Measurements from ENCODE around the gene ADGRF3.
"Not testable (repeated sequence)": the region's sequence is repeated elsewhere in the genome, so short reads cannot be mapped to it uniquely, and the experiment has no call there.

ADGRF3 gene

DNA sequence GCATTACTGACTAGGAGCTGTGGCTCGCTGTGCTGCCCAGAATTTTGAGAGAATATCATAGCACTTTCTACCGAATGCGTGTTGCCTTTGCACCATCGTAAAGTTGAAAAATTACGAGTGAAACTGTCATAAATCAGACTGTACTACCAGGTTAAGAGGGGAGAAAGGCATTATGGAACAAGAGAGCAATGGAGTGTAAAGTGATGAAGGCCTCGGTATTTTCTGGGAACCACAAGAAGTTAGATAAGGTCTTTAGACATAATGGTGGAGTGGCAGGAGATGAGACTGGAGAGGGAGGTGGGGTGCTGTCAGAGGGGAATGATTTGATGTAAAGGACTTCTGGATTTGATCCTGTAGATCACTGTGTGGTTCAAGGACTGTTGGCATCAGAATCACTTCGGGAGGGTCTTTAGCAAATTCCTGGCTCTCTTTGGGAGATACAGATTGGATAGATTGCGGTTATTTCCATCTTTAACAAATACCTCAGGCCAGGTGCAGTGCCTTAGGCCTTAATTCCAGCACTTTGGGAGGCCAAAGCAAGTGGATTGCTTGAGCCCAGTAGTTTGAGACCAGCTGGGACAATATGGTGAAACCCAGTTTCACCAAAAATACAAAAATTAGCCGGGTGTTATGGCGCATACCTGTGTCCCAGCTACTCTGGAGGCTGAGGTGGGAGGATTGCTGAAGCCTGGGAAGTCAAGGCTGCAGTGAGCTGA is 4.9 kb upstream of the ADGRF3 start:
- no peak for DNase-seq

DNA sequence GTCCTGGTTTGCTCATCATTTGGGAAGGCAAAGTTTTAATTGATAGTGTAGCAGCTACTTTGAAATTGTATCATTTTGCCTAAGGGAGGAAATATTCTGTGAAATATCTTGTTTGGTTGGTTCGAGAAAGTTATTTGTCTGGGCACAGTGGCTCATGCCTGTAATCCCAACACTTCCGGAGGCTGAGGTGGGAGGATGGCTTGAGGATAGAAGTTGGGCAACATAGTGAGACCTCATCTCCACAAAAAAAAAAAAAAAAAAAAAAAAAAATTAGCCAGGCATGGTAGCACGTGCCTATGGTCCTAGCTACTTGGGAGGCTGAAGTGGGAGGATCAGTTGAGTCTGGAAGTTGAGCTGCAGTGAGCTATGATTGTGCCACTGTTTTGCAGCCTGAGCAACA is 3.1 kb upstream of the ADGRF3 start:
- DNase-seq = no peak

DNA sequence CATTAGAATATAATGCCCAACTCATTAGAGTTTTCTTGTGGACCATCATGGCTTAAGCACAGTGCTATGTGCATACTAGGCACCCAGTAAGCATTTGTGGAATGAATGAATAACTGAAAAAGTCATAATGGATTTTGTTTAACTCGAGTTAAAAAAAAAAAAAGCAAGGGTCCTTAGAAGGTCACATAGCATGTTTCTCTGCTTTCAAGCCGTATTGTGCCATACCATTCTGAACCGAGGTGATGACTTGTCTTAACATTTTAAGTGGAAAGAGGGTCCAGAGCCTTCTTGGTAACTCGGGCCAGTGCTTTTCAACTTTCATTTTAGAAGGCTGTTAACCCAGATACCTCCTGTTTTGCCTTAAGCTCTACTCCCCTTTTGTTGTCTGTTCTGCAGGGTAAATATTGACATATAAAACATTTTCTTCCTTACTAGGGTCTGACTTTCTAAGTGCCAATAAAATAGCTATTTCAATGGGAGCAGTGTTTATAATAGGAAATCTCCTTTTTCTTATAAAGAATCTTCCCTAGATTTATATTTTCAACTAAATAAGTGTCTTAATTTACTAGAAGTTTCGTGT is 787 bp upstream of the ADGRF3 start:
- no peak for DNase-seq

DNA sequence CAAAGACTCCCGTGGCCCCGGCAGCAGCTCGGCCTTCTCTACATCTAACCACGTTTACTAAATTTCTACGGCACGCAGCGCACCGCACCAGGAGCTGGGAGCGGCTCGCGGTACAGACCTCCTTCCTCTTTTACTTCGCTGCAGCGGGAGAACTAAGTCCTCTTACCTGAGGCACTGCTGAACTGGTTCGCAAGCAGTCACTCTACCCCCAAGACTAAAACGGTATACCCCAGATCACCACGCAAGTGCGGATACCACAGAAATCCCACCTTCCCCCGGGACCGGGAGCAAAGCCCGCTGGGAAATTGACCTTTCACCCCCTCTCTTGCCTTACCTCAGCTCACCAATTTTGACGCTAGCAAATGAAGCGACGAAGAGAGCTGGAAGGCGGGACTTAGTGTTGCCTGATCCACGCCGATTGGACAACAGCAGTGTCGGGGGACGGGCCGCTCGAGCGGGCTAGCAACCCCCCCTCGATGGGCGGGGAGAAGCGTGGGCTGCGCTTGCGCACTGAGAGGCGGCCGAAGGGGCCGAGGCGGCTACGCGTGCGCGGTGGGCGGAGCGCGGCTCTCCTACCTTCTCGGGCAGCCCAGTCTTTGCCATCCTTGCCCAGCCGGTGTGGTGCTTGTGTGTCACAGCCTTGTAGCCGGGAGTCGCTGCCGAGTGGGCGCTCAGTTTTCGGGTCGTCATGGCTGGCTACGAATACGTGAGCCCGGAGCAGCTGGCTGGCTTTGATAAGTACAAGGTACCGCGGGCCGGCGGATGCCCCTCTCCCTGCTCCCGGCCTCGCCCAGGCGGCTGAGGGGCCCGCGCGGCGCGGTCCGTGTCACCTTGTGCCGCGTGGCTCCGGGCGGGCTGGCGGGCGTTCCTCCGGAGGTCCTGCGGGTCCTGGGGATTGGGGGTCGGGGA is 790 bp downstream of the ADGRF3 start, which contains the start of gene SELENOI:
Gene SELENOI, plus strand, starts transcription at position 599 of the 909 bp plus-strand sequence. Its CDS starts 90 bp downstream, at position 689.
- DNase-seq = peak; percentile 99

DNA sequence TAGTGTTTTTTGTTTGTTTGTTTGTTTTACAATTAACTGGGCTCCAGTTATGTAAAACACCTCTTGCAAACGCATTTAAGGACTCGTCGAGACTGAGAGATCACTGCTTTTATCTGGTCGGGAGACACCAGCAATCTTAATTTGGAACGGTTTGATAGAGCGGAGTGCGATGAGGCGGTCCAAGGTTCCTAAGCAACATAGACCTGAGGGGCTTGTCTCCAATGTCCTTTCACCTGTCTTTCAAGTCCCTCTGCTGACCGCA is 1.4 kb downstream of the ADGRF3 start:
- no peak for DNase-seq

DNA sequence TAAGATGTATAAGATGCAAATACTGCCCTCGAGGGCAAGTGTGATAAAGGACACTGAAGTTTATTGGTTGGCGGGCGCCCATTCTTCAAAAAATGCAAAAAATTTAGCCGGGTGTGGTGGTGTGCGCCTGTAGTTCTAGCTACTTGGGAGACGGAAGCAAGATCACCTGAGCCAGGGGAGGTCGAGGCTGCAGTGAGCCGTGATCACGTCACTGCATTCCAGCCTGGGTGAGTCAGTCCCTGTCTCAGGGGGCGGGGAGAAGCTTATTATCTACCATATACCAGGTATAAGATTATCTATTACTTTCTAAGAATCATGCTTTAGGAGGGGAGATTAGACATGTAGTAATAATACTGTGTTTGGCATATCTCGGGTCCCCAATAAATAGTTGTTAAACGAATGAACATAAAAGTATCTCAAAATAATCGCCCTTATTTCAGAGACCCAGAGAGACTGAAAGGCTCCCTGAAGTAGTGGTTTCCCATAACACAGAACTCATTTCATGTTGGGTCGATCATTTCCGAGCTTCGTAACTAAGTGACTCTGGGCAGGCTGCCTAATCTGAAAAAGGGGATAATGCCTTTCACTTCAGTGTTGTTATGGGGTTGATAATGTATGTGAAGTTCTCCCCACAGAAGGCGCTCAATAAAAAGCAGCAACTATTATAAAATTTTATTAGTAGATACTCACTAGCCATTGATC is 1.9 kb downstream of the ADGRF3 start:
- DNase-seq = no peak

DNA sequence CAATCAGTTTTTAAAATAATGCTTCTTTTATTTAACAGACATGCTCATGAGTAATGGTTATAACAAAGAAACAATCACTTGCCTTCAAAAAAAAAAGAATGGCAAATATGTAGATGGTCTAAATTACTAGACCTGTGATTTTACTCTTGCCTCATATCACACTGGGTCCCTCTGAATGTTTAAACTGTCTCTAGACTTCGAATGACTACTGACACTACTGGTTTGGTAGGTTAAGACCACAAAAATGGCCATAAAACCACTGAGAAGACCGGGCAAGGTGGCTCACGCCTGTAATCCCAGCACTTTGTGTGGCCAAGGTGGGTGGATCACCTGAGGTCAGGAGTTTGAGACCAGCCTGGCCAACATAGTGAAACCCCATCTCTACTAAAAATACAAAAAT is 5.8 kb downstream of the ADGRF3 start:
- DNase-seq = no peak

DNA sequence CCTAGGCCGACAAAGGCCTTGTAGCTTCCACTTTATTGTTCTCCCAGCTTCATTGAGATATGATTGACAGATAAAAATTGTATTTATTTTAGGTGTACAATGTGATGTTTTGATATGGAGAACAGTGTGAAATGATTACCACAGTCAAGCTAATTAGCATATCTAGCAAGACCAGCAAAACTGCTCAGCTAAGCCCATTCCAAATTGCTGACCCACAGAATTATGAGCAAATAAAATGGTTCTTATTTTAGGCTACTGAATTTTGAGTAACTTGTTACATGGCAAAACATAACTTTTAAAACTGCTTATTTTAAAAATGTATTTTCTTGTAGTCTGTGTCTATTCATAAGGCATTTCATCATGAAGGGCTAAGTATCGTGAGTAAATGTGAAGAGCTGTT is 9.3 kb downstream of the ADGRF3 start:
- no peak for DNase-seq

DNA sequence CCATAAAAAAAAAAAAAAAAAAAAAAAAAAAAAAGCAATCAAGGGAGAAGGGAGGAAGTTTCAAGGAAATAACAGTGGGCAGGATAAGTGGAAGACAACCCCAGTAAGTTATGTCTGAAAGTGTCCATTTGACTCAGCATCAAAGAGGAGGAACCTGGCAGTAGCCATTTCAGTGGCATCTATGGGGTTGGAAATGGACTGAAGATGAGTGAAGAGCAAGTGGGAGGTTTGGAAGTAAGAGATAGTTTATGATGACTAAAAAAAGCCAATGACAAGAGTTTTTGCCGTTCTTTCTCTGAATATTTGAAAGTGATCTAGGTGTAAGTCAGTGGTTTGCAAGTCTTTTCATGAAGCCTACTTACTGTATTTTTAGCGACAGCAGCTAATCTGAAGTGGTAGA is 9.9 kb downstream of the ADGRF3 start:
- no peak for DNase-seq

DNA sequence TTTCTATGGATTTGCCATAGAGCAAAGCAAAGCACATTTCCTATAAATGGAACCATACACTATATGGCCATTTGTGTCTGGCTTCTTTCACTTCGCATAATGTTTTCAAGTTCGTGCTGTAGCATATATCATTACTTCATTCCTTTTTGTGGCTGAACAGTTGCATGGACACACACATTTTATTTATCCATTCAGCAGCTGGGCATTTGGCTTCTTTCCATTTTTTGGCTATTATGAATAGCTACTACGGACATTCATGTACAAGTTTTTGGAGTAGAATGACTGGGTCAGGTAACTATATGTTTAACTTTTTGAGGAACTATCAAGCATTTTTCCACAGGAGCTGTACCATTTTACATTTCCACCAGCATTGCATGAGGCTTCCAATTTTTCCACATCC is 11.4 kb downstream of the ADGRF3 start:
- no peak for DNase-seq

DNA sequence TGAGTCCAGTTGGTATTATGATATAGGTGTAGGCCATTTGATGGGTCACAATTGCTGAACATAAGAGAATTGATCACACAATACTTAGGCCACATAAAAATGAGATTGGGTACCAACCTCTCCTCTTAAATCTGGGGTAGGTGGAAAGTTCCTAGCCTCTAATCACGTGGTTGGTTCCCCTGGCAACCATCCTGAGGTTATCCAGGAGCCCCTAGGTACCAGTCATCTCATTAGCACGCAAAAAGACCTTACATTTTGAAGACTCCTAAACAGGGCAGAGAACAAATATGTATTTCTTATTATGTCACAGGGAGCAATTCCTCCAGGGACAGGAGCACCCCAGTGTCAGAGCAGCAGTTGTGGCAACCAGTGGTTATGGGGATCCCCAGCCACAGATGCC is 13.3 kb downstream of the ADGRF3 start:
- no peak for DNase-seq

DNA sequence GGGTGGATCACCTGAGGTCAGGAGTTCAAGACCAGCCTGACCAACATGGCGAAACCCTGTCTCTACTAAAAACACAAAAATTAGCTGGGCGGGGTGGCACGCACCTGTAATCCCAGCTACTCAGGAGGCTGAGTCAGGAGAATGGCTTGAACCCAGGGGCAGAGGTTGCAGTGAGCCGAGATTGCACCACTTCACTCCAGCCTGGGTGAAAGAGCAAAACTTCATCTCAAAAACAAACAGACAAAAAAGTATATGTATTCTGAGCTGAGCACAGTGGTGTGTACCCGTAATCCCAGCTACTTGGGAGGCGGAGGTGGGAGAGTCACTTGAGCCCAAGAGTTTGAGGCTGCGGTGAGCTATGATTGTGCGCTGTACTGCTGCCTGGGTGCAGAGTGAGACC is 15.3 kb downstream of the ADGRF3 start:
- DNase-seq = not testable (repeated sequence)

DNA sequence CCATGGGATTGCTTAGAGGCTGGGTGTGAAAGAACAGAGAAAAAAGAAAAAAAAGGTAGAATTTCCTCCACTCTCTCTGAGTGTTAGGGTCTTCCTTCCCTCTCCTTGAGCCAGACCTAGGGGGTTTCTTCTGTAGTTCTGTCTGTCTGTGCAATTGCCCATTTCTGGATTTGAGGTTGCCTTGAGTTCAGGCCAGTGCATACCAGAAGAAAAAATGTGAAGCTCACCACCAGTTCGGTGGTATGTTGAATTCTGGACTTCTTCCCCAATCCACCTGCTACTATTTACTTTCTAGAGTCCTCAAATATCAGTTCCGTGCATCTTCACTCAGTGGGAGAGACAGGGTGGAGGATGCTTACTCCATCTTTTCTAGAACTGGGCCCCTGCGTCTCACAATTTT is 16.0 kb downstream of the ADGRF3 start:
- no peak for DNase-seq

DNA sequence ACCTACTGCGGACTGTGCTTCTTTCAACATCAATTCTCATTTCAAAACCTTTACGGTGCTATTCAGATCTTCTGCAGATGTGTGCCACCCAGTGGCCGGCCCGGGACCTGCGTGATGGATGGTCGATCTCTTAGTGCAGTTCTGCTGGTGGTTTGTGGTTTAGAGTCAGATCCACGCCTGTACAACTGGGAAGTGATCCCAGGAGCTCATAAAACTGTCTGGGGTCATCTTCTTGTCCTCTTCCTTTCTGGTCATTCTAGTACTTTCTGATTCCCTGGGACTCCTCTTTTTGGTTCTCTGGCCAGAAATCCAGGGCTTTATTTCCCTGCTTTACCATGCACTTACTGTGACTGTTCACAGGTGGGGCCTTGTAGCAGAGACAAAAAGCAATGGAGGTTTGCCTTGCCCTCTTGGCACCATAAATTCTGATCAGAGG is 16.5 kb downstream of the ADGRF3 start:
- DNase-seq = peak; percentile 71

DNA sequence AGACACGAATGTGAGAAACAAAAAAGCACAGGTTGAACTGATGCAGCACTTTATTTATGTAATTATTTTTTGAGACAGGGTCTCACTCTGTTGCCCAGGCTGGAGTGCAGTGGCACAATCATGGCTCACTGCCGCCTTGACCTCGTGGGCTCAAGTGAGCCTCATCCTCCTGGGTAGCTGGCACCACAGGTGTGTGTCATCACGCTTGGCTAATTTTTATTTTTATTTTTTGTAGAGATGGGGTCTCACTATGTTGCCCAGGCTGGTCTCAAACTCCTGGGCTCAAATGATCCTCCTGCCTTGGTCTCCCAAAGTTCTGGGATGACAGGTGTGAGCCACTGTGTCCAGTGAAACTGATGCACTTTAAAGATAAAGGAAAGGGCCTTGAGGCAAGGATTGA is 17.5 kb downstream of the ADGRF3 start:
- DNase-seq = not testable (repeated sequence)

DNA sequence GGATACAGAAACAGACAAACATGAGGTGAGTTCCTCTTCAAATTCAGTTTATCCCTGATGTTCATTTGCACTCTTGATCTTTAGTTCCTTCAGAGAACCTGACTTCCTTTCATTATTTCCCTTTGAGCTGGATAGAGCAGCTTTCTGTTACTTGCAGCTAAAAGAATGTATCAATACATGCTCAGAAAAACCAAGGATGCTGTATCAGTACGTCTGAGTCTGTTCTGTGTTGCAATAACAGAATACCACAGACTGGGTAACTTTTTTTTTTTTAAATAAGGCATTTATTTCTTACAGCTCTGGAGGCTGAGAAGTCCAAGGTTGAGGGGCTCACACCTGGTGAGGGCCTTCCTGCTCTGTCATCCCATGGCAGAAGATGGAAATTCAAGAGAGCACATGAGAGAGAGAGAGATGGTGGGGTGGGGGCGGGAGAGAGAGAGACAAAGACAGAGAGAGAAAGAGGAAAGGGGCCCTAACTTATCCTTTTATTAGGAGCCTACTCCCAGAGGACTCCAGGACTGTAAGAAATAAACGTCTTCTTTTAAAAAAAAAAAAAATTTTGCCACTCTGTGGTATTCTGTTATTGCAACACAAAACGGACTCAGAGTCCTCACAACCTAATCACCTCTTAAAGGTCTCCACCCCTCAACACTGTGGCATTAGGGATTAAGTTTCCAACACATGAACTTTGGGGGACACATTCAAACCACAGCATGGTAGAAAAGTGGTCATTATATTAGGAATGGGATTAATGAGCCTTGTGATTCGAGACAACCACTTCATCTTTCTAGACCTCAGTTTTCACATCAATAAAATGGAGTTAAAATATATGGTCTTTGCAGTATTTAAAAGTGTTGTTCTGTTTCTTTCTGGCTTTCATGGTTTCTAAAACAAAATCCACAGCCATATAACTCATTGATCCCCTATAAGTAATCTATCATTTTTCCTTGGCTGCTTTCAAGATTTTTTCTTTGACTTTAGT is 19.0 kb downstream of the ADGRF3 start:
- no peak for DNase-seq

DNA sequence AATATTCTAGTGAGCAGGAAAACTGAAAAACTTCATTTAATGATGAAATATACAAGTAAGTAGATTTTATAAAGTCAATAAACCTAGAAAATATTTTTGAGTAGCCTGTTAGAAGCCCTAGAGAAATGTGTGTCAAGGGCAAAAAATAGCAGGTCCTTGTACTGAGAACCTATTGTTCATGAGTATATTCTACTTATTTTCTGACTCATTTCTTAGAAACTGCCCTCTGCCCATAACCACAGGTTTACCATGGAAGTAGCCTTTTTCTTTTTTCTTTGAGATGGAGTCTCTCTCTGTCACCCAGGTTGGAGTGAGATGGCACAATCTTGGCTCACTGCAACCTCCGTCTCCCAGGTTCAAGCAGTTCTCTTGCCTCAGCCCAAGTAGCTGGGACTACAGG is 20.1 kb downstream of the ADGRF3 start:
- DNase-seq = no peak

DNA sequence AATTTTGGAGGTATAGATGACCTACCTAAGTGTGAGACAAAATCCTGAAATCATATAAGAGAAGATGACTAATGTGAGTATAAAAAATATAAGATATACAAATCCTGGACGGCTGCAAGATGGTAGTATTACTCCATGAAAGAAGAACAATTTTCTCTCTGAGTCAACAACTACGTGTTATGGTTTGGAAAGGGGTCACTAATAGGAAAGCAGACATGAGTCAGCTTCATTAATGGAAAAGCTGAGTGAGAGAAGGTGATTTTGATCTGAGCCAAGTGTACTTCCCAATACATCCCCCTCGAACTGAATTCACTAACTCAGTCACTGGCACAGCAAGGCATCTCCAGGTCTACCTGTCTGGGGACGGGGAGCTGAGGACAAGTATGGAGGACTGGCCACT is 20.7 kb downstream of the ADGRF3 start:
- no peak for DNase-seq

DNA sequence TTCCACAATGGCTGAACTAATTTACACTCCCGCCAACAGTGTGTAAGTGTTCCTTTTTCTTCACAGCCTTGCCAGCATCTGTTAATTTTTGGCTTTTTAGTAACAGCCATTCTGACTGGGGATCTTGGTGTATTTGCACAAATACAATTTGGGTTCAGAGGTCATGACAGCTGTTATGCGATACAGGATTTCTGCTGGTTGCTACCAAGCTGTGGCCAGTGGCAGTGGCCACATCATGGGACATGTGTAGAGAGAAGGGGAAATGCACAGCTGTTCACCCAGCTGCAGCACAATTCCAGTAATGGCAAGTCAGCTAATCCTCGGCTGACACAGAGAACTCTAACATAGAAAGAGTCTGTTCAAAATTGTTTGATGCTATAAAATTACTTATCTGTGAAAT is 21.7 kb downstream of the ADGRF3 start:
- no peak for DNase-seq

DNA sequence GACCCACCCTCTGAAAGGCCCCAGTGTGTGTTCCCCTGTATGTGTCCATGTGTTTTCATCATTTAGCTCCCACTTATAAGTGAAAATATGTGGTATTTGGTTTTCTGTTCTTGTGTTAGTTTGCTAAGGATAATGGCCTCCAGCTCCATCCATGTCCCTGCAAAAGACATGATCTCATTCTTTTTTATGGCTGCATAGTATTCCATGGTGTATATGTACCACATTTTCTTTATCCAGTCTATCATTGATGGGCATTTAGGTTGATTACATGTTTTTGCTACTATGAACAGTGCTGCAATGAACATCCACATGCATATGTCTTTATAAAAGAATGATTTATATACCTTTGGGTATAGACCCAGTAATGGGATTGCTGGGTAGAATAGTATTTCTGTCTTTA is 22.1 kb downstream of the ADGRF3 start:
- DNase-seq = not testable (repeated sequence)

DNA sequence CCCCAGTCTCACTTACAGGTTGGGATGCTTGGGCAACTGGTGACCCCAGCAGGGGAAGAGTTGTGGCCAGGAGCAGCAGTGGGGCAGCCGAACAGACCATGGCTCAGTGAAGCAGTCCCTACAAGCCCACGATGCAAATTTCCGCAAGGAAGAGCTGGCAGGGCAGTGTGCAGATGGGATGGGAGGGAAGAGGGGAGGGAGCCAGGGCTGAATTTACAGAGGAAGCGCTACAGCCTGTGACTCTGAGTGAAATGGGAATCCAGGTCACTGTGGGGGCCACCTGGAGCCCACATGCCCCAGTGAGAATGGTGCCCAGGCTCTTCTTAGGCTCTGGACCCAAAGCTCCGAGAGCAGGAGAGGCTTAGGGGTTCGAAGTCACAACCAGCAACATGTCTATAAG is 27.6 kb downstream of the ADGRF3 start:
- no peak for DNase-seq

All from activated effector memory CD4-positive, alpha-beta T cell treated with Interleukin-2 at 50 U/mL for 16 hours (primary cell).